Measurements from ENCODE around the gene PAX1.

PAX1 gene

GRCh38 chr20:21681922-21682318 is 23.5 kb upstream of the PAX1 start:
- H3K4me1 ChIP-seq (ENCODE audit: control insufficient read depth in 1 of 2, insufficient read depth in 1 of 2, low read depth in 1 of 2, low read length in 1 of 2), result no peaks in the 10 kb centered on the region
- H3K27ac ChIP-seq, result no peak overlapping the region
- H3K4me3 ChIP-seq (ENCODE audit: low read depth in 1 of 2, low read length in 1 of 2), result no peak overlapping the region
- H3K27me3 ChIP-seq, result no peaks in the 10 kb centered on the region
- H3K36me3 ChIP-seq, result no peaks in the 10 kb centered on the region
- no peaks in the 10 kb centered on the region for H3K9me3 ChIP-seq
- no peak for TF ChIP-seq CTCF (IDR thresholded peaks at IDR 0.05)

- no peak for TF ChIP-seq CTCF (IDR thresholded peaks at IDR 0.05)
- no peaks in the 10 kb centered on the region for H3K4me1 ChIP-seq (ENCODE audit: control insufficient read depth in 1 of 2, insufficient read depth in 1 of 2, low read depth in 1 of 2, low read length in 1 of 2)
- H3K4me3 ChIP-seq (ENCODE audit: low read depth in 1 of 2, low read length in 1 of 2), result no peak overlapping the region
- no peaks in the 10 kb centered on the region for H3K27me3 ChIP-seq
- H3K27ac ChIP-seq, result no peak overlapping the region
- H3K36me3 ChIP-seq, result no peaks in the 10 kb centered on the region
- no peaks in the 10 kb centered on the region for H3K9me3 ChIP-seq
These were observed 22.9 kb upstream of the PAX1 start for GRCh38 chr20:21682521-21682954.

GRCh38 chr20:21684671-21685070 is 20.8 kb upstream of the PAX1 start:
- H3K36me3 ChIP-seq, result no peaks in the 10 kb centered on the region
- H3K4me3 ChIP-seq (ENCODE audit: low read depth in 1 of 2, low read length in 1 of 2), result no peak overlapping the region
- H3K27me3 ChIP-seq, result peaks cover 5% of the 10 kb centered on the region
- TF ChIP-seq CTCF (IDR thresholded peaks at IDR 0.05), result no peak
- no peak overlapping the region for H3K27ac ChIP-seq
- no peaks in the 10 kb centered on the region for H3K4me1 ChIP-seq (ENCODE audit: control insufficient read depth in 1 of 2, insufficient read depth in 1 of 2, low read depth in 1 of 2, low read length in 1 of 2)
- H3K9me3 ChIP-seq, result no peaks in the 10 kb centered on the region

GRCh38 chr20:21685981-21686380 is 19.5 kb upstream of the PAX1 start:
- Histone ChIP-seq H3K36me3 (no peaks in the 10 kb centered on the region), H3K27ac (no peak overlapping the region), H3K4me1 (ENCODE audit: control insufficient read depth in 1 of 2, insufficient read depth in 1 of 2, low read depth in 1 of 2, low read length in 1 of 2) (no peaks in the 10 kb centered on the region), H3K9me3 (no peaks in the 10 kb centered on the region), H3K4me3 (ENCODE audit: low read depth in 1 of 2, low read length in 1 of 2) (no peak overlapping the region), H3K27me3 (peaks cover 5% of the 10 kb centered on the region)
- TF ChIP-seq CTCF (IDR thresholded peaks at IDR 0.05), result no peak

- no peaks in the 10 kb centered on the region for H3K36me3 ChIP-seq
- H3K27ac ChIP-seq, result no peak overlapping the region
- no peak overlapping the region for H3K4me3 ChIP-seq (ENCODE audit: low read depth in 1 of 2, low read length in 1 of 2)
- no peak for TF ChIP-seq CTCF (IDR thresholded peaks at IDR 0.05)
- no peaks in the 10 kb centered on the region for H3K9me3 ChIP-seq
- no peaks in the 10 kb centered on the region for H3K4me1 ChIP-seq (ENCODE audit: control insufficient read depth in 1 of 2, insufficient read depth in 1 of 2, low read depth in 1 of 2, low read length in 1 of 2)
- peaks cover 62% of the 10 kb centered on the region for H3K27me3 ChIP-seq
These were observed 12.1 kb upstream of the PAX1 start for GRCh38 chr20:21693322-21693721.
